Measurements from ENCODE around the gene MREG.

MREG gene

GRCh38 chr2:215904101-215904500 is 109.2 kb downstream of the MREG start:
- H3K4me2 ChIP-seq (ENCODE audit: low read length) = no peak overlapping the region
- H3K27ac ChIP-seq (ENCODE audit: low read depth, low read length, poor library complexity, severe bottlenecking) = no peak overlapping the region
- H3K27me3 ChIP-seq (ENCODE audit: insufficient read depth, low read length) = no peaks in the 10 kb centered on the region

GRCh38 chr2:215903203-215903602 is 110.1 kb downstream of the MREG start:
- no peak for TF ChIP-seq EZH2 (IDR thresholded peaks at IDR 0.05; ENCODE audit: borderline replicate concordance, low read length)
- no peak for TF ChIP-seq CTCF (IDR thresholded peaks at IDR 0.05; ENCODE audit: low read length)
- H3K9me3 ChIP-seq (ENCODE audit: low read length) = no peaks in the 10 kb centered on the region

More at GRCh38 chr2:215904101-215904500, 109.2 kb downstream of the MREG start:
- H4K20me1 ChIP-seq (ENCODE audit: insufficient read depth, low read length) = no peaks in the 10 kb centered on the region
- no peaks in the 10 kb centered on the region for H3K79me2 ChIP-seq (ENCODE audit: insufficient read depth, low read length)
- no peaks in the 10 kb centered on the region for H3F3A ChIP-seq (ENCODE audit: insufficient read depth, low read length)
- H2AFZ ChIP-seq (ENCODE audit: low read length) = no peak overlapping the region
- TF ChIP-seq CTCF (IDR thresholded peaks at IDR 0.05; ENCODE audit: low read length) (no peak), EZH2 (IDR thresholded peaks at IDR 0.05; ENCODE audit: borderline replicate concordance, low read length) (no peak)
- H3K36me3 ChIP-seq (ENCODE audit: insufficient read depth, low read length) = no peaks in the 10 kb centered on the region
- no peak overlapping the region for H3K4me3 ChIP-seq (ENCODE audit: low read depth, low read length, poor library complexity, severe bottlenecking)
- H3K9me3 ChIP-seq (ENCODE audit: low read length) = no peaks in the 10 kb centered on the region
- H3K4me1 ChIP-seq (ENCODE audit: insufficient read depth, low read length, severe bottlenecking) = no peaks in the 10 kb centered on the region
- no peaks in the 10 kb centered on the region for H3K9me2 ChIP-seq (ENCODE audit: low read depth, low read length)
- no peak overlapping the region for H3K9ac ChIP-seq (ENCODE audit: low read length)

DNA sequence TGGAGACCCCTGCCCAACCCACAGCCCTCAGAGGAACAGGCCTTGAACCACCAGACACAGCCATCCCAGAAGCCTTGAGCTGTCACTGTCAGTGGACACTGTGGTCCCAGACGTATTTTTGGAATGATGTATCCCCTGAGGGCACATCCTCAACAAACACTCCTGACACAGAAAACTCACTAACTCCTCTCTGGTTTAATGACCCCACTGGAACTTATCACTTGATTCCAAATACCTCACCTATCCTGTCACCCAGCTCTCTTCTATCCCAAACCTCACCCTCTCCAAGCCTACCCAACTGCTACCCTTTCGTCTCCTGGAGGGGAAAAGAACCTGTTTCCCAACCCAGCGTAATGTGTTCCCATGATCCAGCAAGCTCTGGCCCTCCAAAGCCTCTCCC is 111.6 kb downstream of the MREG start:
- Histone ChIP-seq H3K4me1 (ENCODE audit: insufficient read depth, low read length, severe bottlenecking) (no peaks in the 10 kb centered on the region), H3K9me2 (ENCODE audit: low read depth, low read length) (no peaks in the 10 kb centered on the region), H2AFZ (ENCODE audit: low read length) (no peak overlapping the region), H3K9ac (ENCODE audit: low read length) (no peak overlapping the region), H4K20me1 (ENCODE audit: insufficient read depth, low read length) (no peaks in the 10 kb centered on the region), H3K79me2 (ENCODE audit: insufficient read depth, low read length) (no peaks in the 10 kb centered on the region), H3K36me3 (ENCODE audit: insufficient read depth, low read length) (no peaks in the 10 kb centered on the region), H3K27me3 (ENCODE audit: insufficient read depth, low read length) (no peaks in the 10 kb centered on the region), H3K9me3 (ENCODE audit: low read length) (no peaks in the 10 kb centered on the region), H3K4me2 (ENCODE audit: low read length) (no peak overlapping the region), H3F3A (ENCODE audit: insufficient read depth, low read length) (no peaks in the 10 kb centered on the region), H3K4me3 (ENCODE audit: low read depth, low read length, poor library complexity, severe bottlenecking) (no peak overlapping the region), H3K27ac (ENCODE audit: low read depth, low read length, poor library complexity, severe bottlenecking) (no peak overlapping the region)
- TF ChIP-seq EZH2 (IDR thresholded peaks at IDR 0.05; ENCODE audit: borderline replicate concordance, low read length) (no peak), CTCF (IDR thresholded peaks at IDR 0.05; ENCODE audit: low read length) (no peak)

More at GRCh38 chr2:215903203-215903602, 110.1 kb downstream of the MREG start:
- Histone ChIP-seq H4K20me1 (ENCODE audit: insufficient read depth, low read length) (no peaks in the 10 kb centered on the region), H2AFZ (ENCODE audit: low read length) (no peak overlapping the region), H3K27ac (ENCODE audit: low read depth, low read length, poor library complexity, severe bottlenecking) (no peak overlapping the region), H3F3A (ENCODE audit: insufficient read depth, low read length) (no peaks in the 10 kb centered on the region), H3K79me2 (ENCODE audit: insufficient read depth, low read length) (no peaks in the 10 kb centered on the region), H3K9ac (ENCODE audit: low read length) (no peak overlapping the region), H3K4me1 (ENCODE audit: insufficient read depth, low read length, severe bottlenecking) (no peaks in the 10 kb centered on the region), H3K9me2 (ENCODE audit: low read depth, low read length) (no peaks in the 10 kb centered on the region), H3K4me3 (ENCODE audit: low read depth, low read length, poor library complexity, severe bottlenecking) (no peak overlapping the region), H3K4me2 (ENCODE audit: low read length) (no peak overlapping the region), H3K36me3 (ENCODE audit: insufficient read depth, low read length) (no peaks in the 10 kb centered on the region), H3K27me3 (ENCODE audit: insufficient read depth, low read length) (no peaks in the 10 kb centered on the region)
